Measurements from ENCODE around the gene MAP1LC3A.

DNA sequence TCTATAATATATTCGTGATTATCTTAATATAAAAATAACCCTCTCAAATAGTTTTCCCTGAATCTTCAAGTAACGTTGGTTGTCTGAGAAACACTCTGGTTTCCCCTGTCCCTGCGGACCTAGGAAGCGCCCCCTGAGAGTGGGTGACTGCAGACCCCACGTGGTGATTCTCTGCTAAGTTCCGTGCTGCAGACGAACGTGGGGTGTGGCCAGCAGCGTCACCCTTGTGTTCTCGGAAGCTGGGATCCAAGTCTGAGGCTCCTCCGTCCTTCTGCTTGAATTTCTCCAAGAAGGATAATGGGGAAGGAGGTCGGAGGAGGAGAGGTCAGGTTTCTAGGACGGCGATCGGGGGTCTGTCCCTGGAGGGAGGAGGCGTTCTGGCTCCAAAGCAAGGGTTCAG is 16.6 kb upstream of the MAP1LC3A start:
- TF ChIP-seq EZH2 (IDR thresholded peaks at IDR 0.05): no peak
- TF ChIP-seq POLR2AphosphoS5 (IDR thresholded peaks at IDR 0.05; ENCODE audit: borderline replicate concordance, low read depth, low read length): no peak
